ENCODE results near the gene ARID5B.

The ARID5B gene

GRCh38 chr10:62038609-62039190 is 137.2 kb downstream of the ARID5B start:
- peak; percentile 77 for DNase-seq

- no peak for DNase-seq
Measured at GRCh38 chr10:62039954-62040353, 138.5 kb downstream of the ARID5B start.

- no peak for DNase-seq
Measured at GRCh38 chr10:62040881-62041280, 139.4 kb downstream of the ARID5B start.

- no peak for DNase-seq
Measured at GRCh38 chr10:62043421-62044021, 142.0 kb downstream of the ARID5B start.

GRCh38 chr10:62044566-62044965 is 143.1 kb downstream of the ARID5B start:
- DNase-seq = no peak

- no peak for DNase-seq
Measured at GRCh38 chr10:62045765-62046521, 144.4 kb downstream of the ARID5B start.

GRCh38 chr10:62046522-62047227 is 145.2 kb downstream of the ARID5B start:
- DNase-seq = peak; percentile 49

GRCh38 chr10:62047228-62047892 is 145.9 kb downstream of the ARID5B start:
- no peak for DNase-seq

- peak; percentile 61 for DNase-seq
Measured at GRCh38 chr10:62047960-62048383, 146.5 kb downstream of the ARID5B start.

GRCh38 chr10:62048470-62048869 is 147.0 kb downstream of the ARID5B start:
- no peak for DNase-seq

- DNase-seq = peak; percentile 87
Measured at GRCh38 chr10:62048919-62049623, 147.6 kb downstream of the ARID5B start.

- no peak for DNase-seq
Measured at GRCh38 chr10:62049624-62050345, 148.3 kb downstream of the ARID5B start.

- DNase-seq = no peak
Measured at GRCh38 chr10:62050346-62050892, 148.9 kb downstream of the ARID5B start.

- peak; percentile 84 for DNase-seq
Measured at GRCh38 chr10:62050893-62051433, 149.5 kb downstream of the ARID5B start.

GRCh38 chr10:62052276-62052675 is 150.8 kb downstream of the ARID5B start:
- DNase-seq = no peak

- DNase-seq = no peak
Measured at GRCh38 chr10:62053860-62054259, 152.4 kb downstream of the ARID5B start.

GRCh38 chr10:62054408-62054807 is 152.9 kb downstream of the ARID5B start:
- no peak for DNase-seq

GRCh38 chr10:62054830-62055229 is 153.3 kb downstream of the ARID5B start:
- DNase-seq = no peak

GRCh38 chr10:62056219-62056618 is 154.7 kb downstream of the ARID5B start:
- DNase-seq = no peak

GRCh38 chr10:62056698-62057097 is 155.2 kb downstream of the ARID5B start:
- DNase-seq = no peak

GRCh38 chr10:62057359-62057758 is 155.9 kb downstream of the ARID5B start:
- DNase-seq = no peak
